Thyroid gland (tissue), 4 donors: ENCODE results near the gene PDZD2. TPM values are rescaled to one million over a fixed set of nuclear protein-coding genes. Genes with fewer than 3 reads are reported as not detected.

Source experiments
- DNase-seq, 2 donors: peaks; one replicate each; pipeline ENCODE4 v3.0.0-alpha.2; 2019
- H3K27ac ChIP-seq, 3 donors: fragments of 200-600 bp; sonication (generic); 1 replicate in 2 of 3; 2 replicates in 1 of 3; pipeline ENCODE4 v1.5.1; 2016 to 2019; ENCODE audit warnings: mild to moderate bottlenecking in 1 of 3, moderate library complexity in 1 of 3
- H3K27me3 ChIP-seq: fragments of 200-600 bp; sonication (generic); one replicate; pipeline ENCODE4 v1.5.1; 2019
- H3K36me3 ChIP-seq, 2 donors: fragments of 200-600 bp; sonication (generic); one replicate each; pipeline ENCODE4 v1.5.1; 2016 to 2019
- H3K4me1 ChIP-seq, 2 donors: fragments of 200-600 bp; sonication (generic); one replicate each; pipeline ENCODE4 v1.5.1; 2017 to 2019
- H3K4me3 ChIP-seq, 3 donors: fragments of 200-600 bp; sonication (generic); replicated peaks in 1 of 3; 1 replicate in 2 of 3; 2 replicates in 1 of 3; pipeline ENCODE4 v1.5.1; 2016; ENCODE audit warnings: mild to moderate bottlenecking in 1 of 3
- H3K9me3 ChIP-seq: fragments of 200-600 bp; sonication (generic); one replicate; pipeline ENCODE4 v1.5.1; 2017
- CTCF ChIP-seq, 6 experiments: fragments of 200-600 bp in 3 of 6; fragments of 450-650 bp in 3 of 6; sonication (generic) in 3 of 6; IDR thresholded peaks; one replicate each; pipeline ENCODE4 v1.5.1; 2016 to 2019; ENCODE audit warnings: antibody characterized with exemption in 6 of 6, mild to moderate bottlenecking in 2 of 6, inconsistent platforms in 1 of 6, moderate library complexity in 1 of 6
- POLR2A ChIP-seq, 2 donors: fragments of 450-650 bp; IDR thresholded peaks; one replicate each; pipeline ENCODE4 v1.6.1; 2017; ENCODE audit warnings: antibody characterized with exemption in 2 of 2, mild to moderate bottlenecking in 2 of 2, moderate library complexity in 1 of 2
- WGBS, 2 donors: methylation state at CpG; one replicate each; pipeline ENCODE4 v1.1.5; 2017; 5-methylcytosine and 5-hydroxymethylcytosine counted together
- intact Hi-C: fragments of 100-400 bp; cut with DNase I; formaldehyde crosslinking; loops from one replicate; pipeline ENCODE4 v1.15.1; 2023
- total RNA-seq, 4 donors: library from RNA; depleted of rRNA; stranded (reverse); fragments of >200 nt; gene quantifications; one replicate each; pipeline ENCODE4 v1.2.3, GENCODE V29; 2016

PDZD2 gene
- total RNA-seq, 4 donors from 2014 or later = 1.8 to 4.5 (median 3.9) TPM

GRCh38 chr5:31717561-31717960 is 78.6 kb downstream of the PDZD2 start:
- intact Hi-C loops = no loop called here
- Histone ChIP-seq H3K4me3 (no peak overlapping the region), H3K36me3 (no peaks in the 10 kb centered on the region), H3K9me3 (no peaks in the 10 kb centered on the region), H3K27me3 (no peaks in the 10 kb centered on the region), H3K4me1 (no peaks in the 10 kb centered on the region), H3K27ac (no peak overlapping the region)
- WGBS, 2 donors = 76 to 83% methylated on average over 7 of the region's 7 CpGs
- no peak for DNase-seq
- TF ChIP-seq POLR2A (IDR thresholded peaks at IDR 0.05) = no peak
- TF ChIP-seq CTCF (IDR thresholded peaks at IDR 0.05) = no peak

- Histone ChIP-seq H3K36me3 (no peaks in the 10 kb centered on the region), H3K4me3 (no peak overlapping the region), H3K27ac (no peak overlapping the region), H3K4me1 (no peaks in the 10 kb centered on the region), H3K27me3 (no peaks in the 10 kb centered on the region), H3K9me3 (no peaks in the 10 kb centered on the region)
- intact Hi-C loops = no loop called here
- TF ChIP-seq POLR2A (IDR thresholded peaks at IDR 0.05) (no peak), CTCF (IDR thresholded peaks at IDR 0.05) (no peak)
- WGBS, 2 donors = 84 to 100% methylated on average over 1 of the region's 1 CpG
- DNase-seq = peak in 1 of 2 donors; percentile 12
These were observed 81.1 kb downstream of the PDZD2 start for GRCh38 chr5:31720004-31720403.

- Histone ChIP-seq H3K27me3 (no peaks in the 10 kb centered on the region), H3K27ac (no peak overlapping the region), H3K4me3 (no peak overlapping the region), H3K36me3 (no peaks in the 10 kb centered on the region), H3K4me1 (no peaks in the 10 kb centered on the region), H3K9me3 (no peaks in the 10 kb centered on the region)
- 81 to 87% methylated on average over 4 of the region's 4 CpGs for WGBS, 2 donors
- intact Hi-C loops = no loop called here
- no peak for DNase-seq
- TF ChIP-seq CTCF (IDR thresholded peaks at IDR 0.05) (no peak), POLR2A (IDR thresholded peaks at IDR 0.05) (no peak)
These were observed 81.9 kb downstream of the PDZD2 start for GRCh38 chr5:31720811-31721345.

DNA sequence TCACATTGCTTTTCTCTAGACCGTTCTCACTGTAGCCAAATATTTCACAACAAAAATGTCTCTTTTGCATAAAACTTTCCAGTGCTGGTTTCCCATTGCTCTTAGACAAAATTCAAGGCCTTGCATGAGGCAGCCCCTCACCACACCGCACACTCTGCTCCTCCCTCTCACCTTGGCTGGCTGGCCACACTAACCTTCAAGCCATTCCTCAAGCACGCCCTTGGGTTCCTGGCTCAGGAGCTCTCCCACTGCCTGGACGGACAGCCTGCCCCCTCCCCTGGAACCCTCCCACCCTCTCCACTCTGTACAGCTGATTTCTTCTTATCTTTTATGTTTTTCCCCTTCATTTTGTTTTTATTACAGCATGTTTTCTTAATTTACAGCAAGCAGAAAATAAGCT is 83.2 kb downstream of the PDZD2 start:
- Histone ChIP-seq H3K36me3 (no peaks in the 10 kb centered on the region), H3K4me1 (no peaks in the 10 kb centered on the region), H3K9me3 (no peaks in the 10 kb centered on the region), H3K4me3 (no peak overlapping the region), H3K27ac (no peak overlapping the region), H3K27me3 (no peaks in the 10 kb centered on the region)
- intact Hi-C loops = no loop called here
- WGBS, 2 donors = 83 to 84% methylated on average over 4 of the region's 4 CpGs
- TF ChIP-seq POLR2A (IDR thresholded peaks at IDR 0.05) = no peak
- no peak for TF ChIP-seq CTCF (IDR thresholded peaks at IDR 0.05)
- no peak for DNase-seq

- intact Hi-C loops = no loop called here
- WGBS, 2 donors = 97 to 100% methylated on average over 6 to 10 of the region's 10 CpGs
- H3K9me3 ChIP-seq = no peaks in the 10 kb centered on the region
These were observed 87.1 kb downstream of the PDZD2 start for GRCh38 chr5:31725996-31726395.

More at GRCh38 chr5:31725996-31726395, 87.1 kb downstream of the PDZD2 start:
- Histone ChIP-seq H3K4me1 (no peaks in the 10 kb centered on the region), H3K27ac (no peak overlapping the region), H3K36me3 (no peaks in the 10 kb centered on the region), H3K4me3 (no peak overlapping the region), H3K27me3 (no peaks in the 10 kb centered on the region)
- TF ChIP-seq POLR2A (IDR thresholded peaks at IDR 0.05) = no peak
- TF ChIP-seq CTCF (IDR thresholded peaks at IDR 0.05) = no peak
- DNase-seq = no peak
